Testis (tissue), 2 donors: Measurements from ENCODE around the gene RPS6KA5.

ENCODE experiments used
- POLR2A ChIP-seq: fragments of 450-650 bp; IDR thresholded peaks from one replicate; pipeline ENCODE4 v1.6.1; 2017; ENCODE audit warnings: antibody characterized with exemption, mild to moderate bottlenecking, moderate library complexity
- TF ChIP-seq, protein P1 (sequence below), 3 experiments: fragments of 450-650 bp in 2 of 3; fragments of 200-600 bp in 1 of 3; sonication (generic) in 1 of 3; IDR thresholded peaks; one replicate each; pipeline ENCODE4 v1.5.1; 2016 to 2019; ENCODE audit warnings: antibody characterized with exemption in 3 of 3, mild to moderate bottlenecking in 2 of 3, moderate library complexity in 1 of 3

- TF ChIP-seq, protein P1, sequence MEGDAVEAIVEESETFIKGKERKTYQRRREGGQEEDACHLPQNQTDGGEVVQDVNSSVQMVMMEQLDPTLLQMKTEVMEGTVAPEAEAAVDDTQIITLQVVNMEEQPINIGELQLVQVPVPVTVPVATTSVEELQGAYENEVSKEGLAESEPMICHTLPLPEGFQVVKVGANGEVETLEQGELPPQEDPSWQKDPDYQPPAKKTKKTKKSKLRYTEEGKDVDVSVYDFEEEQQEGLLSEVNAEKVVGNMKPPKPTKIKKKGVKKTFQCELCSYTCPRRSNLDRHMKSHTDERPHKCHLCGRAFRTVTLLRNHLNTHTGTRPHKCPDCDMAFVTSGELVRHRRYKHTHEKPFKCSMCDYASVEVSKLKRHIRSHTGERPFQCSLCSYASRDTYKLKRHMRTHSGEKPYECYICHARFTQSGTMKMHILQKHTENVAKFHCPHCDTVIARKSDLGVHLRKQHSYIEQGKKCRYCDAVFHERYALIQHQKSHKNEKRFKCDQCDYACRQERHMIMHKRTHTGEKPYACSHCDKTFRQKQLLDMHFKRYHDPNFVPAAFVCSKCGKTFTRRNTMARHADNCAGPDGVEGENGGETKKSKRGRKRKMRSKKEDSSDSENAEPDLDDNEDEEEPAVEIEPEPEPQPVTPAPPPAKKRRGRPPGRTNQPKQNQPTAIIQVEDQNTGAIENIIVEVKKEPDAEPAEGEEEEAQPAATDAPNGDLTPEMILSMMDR (IDR thresholded peaks at IDR 0.05) = no peak
- no peak for TF ChIP-seq POLR2A
Measured at GRCh38 chr14:90962505-90963109, 97.8 kb downstream of the RPS6KA5 start.
